Activated CD8-positive, alpha-beta memory T cell treated with anti-CD3 and anti-CD28 coated beads for 36 hours (primary cell): ENCODE data around the gene NUP62. TPM values are rescaled to one million over a fixed set of nuclear protein-coding genes. Genes with fewer than 3 reads are reported as not detected.

Experiments used
- CTCF ChIA-PET: fragments of 350-600 bp; sonication (Branson Sonifier 250); formaldehyde crosslinking; loops from one replicate; lab custom pipeline; 2021; ENCODE audit warnings: antibody characterized with exemption; lab: Charles Lee
- POLR2A ChIA-PET: fragments of 350-600 bp; sonication (Branson Sonifier 250); formaldehyde crosslinking; loops from one replicate; lab custom pipeline; 2021; ENCODE audit warnings: antibody characterized with exemption; lab: Charles Lee
- total RNA-seq, 2 experiments: library from RNA; stranded (reverse); gene quantifications; one replicate each; pipeline ENCODE4 v1.2.3, GENCODE V29; 2021

The NUP62 gene
- total RNA-seq, 2 experiments from 2014 or later, result 206 to 216 TPM

GRCh38 chr19:49912965-49913685 is 16.2 kb downstream of the NUP62 start:
- ChIA-PET POLR2A (interaction anchor here (0.8 kb wide), 1 partner anchor 26 kb away, joined by 3 read pairs; no protein-coding TSS in a partner anchor), CTCF (interaction anchor here (1.4 to 2.6 kb wide), 2 partner anchors 10 to 16 kb away, joined by 3 to 13 read pairs; partner anchors contain the start of genes ATF5 and NUP62)

DNA sequence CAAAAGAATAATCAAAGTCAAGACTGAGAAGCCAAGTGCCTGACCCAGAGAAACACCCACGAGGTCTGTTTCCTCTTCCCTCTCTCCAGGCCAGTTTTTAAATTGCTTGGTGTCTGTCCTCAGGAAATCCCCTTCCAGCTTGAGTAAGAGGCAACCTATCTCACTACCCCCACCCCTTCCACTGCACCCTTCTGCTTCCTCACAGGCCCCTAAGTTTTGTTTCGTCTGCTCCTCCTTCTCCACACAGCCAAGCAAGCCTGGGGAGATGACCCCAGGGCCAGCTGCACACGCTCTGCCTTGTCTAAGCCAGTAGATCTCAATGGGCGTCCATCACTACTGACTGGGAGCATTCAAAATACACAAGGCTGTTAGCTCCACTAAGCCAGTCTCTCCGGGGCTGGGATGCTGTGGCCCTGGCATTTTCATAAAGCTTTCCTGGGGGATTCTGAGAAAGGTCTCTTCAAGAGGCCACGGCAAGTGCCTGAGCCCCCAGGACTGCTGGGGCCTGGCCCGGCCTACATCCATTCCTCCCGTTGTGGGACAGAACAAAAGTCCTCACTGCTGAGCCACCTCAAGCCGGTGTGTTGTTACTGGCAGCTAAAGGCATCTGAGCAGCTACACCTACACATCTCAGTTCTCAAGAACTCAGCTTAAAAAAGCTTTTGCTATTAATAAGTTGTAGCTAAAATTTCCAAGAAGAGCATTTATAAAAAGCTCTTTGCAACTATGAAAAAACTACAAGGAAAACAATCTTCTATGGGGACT is 17.7 kb downstream of the NUP62 start:
- POLR2A ChIA-PET, result interaction anchor here (0.6 to 1.4 kb wide), 7 partner anchors 9 to 611 kb away, joined by 3 to 13 read pairs (median 7); partner anchors contain the start of genes ATF5, IL4I1 and NUP62
- CTCF ChIA-PET, result interaction anchor here (0.7 to 3.5 kb wide), 6 partner anchors 9 to 224 kb away, joined by 3 to 11 read pairs (median 6); no protein-coding TSS in a partner anchor

GRCh38 chr19:49910179-49910578 is 19.1 kb downstream of the NUP62 start:
- POLR2A ChIA-PET, result no interaction called here
- CTCF ChIA-PET, result interaction anchor here (0.9 to 3.5 kb wide), 3 partner anchors 10 to 27 kb away, joined by 3 to 11 read pairs (median 3); no protein-coding TSS in a partner anchor

DNA sequence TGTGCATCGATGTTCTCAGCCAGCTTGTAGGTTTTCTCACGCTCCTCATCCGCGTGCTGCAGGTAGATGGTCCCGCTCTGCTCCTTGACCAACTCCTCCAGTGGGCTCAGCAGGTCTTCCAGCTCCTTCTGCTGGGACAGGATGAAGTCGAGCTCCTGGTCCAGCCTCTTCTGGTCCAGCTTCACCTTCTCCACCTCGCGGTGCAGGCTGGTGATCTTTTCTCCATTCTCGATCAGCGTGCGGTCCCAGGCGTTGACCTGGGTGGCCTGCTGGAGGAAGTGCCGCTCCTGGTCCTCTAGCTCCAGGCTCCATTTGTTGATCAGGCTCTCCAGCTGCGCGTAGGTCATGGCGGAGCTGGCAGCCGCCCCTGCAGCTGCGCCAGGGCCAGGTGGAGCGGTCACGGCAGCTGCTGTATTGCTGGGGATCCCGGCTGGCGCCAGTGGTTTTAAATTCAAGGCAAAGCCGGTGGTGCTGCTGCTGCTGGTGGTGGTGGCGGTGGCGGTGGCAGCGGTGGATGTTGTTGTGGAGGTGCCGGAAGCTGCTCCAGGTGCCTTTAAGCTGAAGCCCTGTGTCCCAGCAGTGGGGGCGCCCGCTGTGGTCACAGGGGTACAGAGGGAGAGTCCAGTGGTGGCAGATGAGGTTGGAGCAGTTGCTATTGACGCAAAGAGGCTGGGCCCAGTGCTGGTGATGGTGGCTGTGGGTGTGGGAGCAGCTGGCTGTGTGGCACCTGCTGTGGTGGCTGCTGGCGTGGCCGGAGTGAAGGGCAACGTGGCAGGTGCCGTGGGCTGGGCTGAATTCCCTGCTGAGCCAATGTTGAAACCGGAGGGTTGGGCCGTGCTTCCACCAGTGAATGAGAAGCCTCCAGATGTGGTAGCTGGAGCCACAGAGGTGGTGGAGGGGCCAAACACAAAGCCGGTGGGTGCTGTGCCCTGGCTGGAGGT is 20.6 kb downstream of the NUP62 start:
- CTCF ChIA-PET, result interaction anchor here (3.5 kb wide), 1 partner anchor 14 kb away, joined by 11 read pairs; no protein-coding TSS in a partner anchor
- POLR2A ChIA-PET, result interaction anchor here (1.2 kb wide), 1 partner anchor 11 kb away, joined by 4 read pairs; no protein-coding TSS in a partner anchor

DNA sequence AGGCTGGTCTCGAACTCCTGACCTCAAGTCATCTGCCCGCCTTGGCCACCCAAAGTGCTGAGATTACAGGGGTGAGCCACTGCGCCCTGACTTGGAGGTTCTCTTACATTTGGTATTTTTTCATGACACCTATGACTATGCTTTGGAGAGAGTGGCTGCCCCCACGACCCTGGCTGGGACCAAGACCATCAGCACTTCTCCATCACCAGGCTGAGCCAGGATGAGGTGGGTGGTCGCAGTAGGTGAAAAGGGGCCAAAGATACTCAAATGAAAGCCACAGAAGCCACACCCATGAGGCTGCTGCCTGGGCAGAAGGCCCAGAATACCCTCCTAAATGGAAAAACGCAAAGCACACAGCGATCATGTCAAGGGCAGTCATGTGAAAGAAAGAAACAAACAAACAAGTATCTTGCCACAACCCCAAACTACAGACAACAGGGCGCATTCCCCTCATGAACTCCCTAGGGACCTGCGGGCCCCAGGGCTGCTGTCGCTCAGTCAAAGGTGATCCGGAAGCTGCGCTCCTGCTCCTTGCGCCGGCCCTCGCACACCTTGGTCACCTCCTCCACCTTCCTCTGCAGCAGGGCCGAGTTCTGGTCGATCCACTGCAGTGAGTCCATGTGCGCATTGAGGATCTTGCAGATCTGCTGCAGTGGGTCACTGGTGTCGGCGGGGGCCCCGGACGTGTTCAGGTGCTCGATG is 21.4 kb downstream of the NUP62 start:
- ChIA-PET POLR2A (interaction anchor here (1.2 kb wide), 1 partner anchor 10 kb away, joined by 4 read pairs; no protein-coding TSS in a partner anchor), CTCF (no interaction called here)

DNA sequence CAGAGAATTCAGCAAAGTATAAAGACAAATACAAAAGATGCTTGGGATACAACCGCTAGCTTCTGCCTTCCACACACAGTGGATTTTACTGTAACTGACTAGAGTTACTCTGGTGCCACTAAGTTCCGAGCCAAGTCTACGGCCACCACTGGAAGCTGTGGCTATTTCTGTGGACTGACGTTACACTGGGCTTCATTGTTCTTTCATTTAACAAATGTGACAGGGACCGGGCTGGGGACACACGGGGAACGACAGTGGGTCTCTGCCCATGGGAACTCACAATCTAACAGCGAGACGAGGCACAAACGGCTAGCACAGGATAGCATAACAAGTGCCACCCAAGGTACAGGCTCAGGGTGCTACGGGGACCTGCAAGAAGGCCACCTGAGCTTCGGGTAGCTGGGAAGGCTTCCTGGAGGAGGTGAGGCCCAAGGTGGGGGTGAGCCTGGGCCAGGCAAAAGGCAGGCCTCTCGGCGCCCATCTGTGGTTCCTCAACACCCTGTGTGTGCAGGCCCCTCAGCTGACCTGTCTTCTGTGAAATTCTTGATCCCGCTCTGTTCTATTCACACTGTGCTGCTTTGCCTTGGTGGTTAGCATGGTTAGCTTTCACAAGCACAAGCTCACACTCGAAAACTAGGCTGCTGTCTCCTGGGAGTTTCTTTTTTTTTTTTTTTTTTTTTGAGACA is 22.3 kb downstream of the NUP62 start:
- ChIA-PET CTCF (no interaction called here), POLR2A (interaction anchor here (1.1 kb wide), 1 partner anchor 12 kb away, joined by 3 read pairs; no protein-coding TSS in a partner anchor)

DNA sequence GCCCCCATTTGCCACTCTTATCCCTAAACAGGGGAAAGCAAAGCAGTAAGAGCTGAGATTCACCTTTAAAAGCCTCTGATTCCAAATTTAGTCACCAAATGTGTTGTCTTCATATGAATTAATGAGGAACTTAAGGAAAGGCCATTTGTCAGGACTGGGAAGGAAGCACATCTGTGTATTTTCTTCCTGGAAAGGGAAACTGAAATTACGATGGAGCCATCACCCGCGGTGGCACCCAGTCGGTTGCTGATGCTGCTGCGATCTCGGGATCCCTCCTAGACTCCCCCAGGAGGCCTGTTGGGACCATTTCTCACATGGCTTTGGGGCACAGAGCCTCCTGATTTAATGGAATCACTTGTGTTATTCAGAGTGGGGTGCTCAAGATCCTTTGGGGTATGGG is 25.2 kb downstream of the NUP62 start:
- POLR2A ChIA-PET, result no interaction called here
- CTCF ChIA-PET, result no interaction called here

GRCh38 chr19:49896863-49897621 is 32.3 kb downstream of the NUP62 start, which contains the start of gene IL4I1:
IL4I1 (minus strand) TSS chr19:49896887; CDS start chr19:49896160, 727 bp downstream.
- CTCF ChIA-PET, result interaction anchor here (0.6 to 1.3 kb wide), 3 partner anchors 15 to 166 kb away, joined by 3 to 5 read pairs (median 3); no protein-coding TSS in a partner anchor
- POLR2A ChIA-PET, result interaction anchor here (0.7 to 1.3 kb wide), 6 partner anchors 12 to 34 kb away, joined by 3 to 7 read pairs (median 4); partner anchors contain the start of genes AKT1S1, ATF5, NUP62 and TBC1D17

GRCh38 chr19:49895566-49896297 is 33.6 kb downstream of the NUP62 start:
- ChIA-PET POLR2A (interaction anchor here (1.0 to 2.5 kb wide), 3 partner anchors 28 to 34 kb away, joined by 3 to 12 read pairs (median 4); partner anchors contain the start of genes ATF5, NUP62 and PNKP), CTCF (interaction anchor here (1.3 to 1.6 kb wide), 2 partner anchors 10 to 15 kb away, joined by 3 to 11 read pairs; no protein-coding TSS in a partner anchor)

DNA sequence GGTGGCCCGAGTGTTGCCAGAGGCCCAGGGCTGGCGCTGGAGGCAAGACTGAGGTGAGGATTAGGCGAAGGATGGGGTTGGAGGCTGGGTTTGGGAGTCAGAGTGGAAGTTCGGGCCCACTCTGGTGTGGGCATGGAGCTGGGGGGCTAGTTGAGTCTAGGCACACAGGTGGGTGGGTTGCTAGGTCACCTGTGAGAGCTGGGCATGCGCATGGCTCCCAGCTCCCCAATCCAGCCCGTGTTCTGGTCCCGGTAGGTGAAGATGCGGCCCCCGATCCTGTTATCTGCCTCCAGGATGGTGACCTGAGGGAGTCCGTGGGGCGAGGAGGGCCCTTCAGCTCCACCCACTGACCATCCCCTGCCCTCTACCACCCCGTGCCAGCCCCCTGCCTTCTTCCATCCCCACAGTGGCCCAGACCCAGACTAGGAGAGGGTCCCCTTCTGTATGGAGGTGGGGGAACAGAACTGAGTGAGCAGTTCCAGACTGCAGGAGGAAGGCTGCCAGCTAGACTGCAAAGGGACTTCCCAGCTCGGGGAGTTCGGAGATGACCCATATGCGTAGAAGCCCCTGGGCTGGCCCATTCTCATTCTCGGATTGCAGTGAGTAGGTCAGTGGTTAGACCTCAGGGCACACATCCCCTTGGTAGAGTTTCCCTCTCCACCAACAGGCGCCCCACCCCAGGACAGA is 34.3 kb downstream of the NUP62 start:
- ChIA-PET CTCF (interaction anchor here (1.3 to 1.6 kb wide), 3 partner anchors 11 to 23 kb away, joined by 3 to 11 read pairs (median 3); no protein-coding TSS in a partner anchor), POLR2A (interaction anchor here (0.7 to 2.5 kb wide), 4 partner anchors 11 to 35 kb away, joined by 3 to 12 read pairs (median 4); partner anchors contain the start of genes ATF5, NUP62 and PNKP)

GRCh38 chr19:49894011-49894664 is 35.2 kb downstream of the NUP62 start:
- ChIA-PET CTCF (interaction anchor here (1.3 to 1.6 kb wide), 3 partner anchors 12 to 24 kb away, joined by 3 to 11 read pairs (median 3); no protein-coding TSS in a partner anchor), POLR2A (interaction anchor here (0.5 to 2.5 kb wide), 5 partner anchors 13 to 1630 kb away, joined by 3 to 12 read pairs (median 5); partner anchors contain the start of genes ATF5 and NUP62)

DNA sequence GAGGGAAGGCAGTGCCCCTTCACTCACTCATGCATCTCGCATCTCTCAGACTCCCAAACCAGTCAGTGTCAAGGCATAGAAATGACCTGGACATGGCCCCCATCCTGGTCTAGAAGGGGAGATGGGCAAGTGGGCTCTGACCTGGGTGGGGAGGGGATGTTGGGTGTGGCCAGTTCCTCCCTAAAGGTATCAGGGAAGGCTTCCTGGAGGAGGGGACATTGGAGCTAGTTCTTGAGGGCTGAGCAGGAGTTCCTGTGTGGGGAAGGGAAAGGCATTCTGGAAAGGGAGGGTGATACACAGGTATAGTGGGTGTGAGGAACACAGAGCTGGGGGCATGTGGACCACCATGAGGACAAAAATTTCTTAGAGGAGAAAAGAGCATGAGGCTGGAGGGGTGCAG is 36.6 kb downstream of the NUP62 start:
- CTCF ChIA-PET, result no interaction called here

DNA sequence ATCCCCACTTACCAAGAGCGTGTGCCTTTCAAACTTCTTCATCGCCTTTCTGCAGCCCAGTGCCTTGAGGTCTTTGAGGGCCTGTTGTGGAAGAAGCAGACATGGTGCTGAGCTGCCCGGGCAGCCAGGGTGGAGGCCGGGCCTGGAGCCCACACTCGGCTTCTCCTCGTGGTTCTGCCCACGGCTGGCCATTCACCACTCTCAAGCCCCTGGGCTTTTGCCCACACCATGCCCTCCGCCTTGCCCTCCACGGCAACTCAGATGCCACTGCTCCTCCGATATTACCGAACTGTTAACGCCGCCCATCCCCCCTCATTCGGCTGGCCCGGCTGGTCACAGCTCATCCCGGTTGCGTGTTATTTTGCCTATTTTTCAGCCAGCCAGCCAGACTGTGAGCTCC is 37.9 kb downstream of the NUP62 start:
- ChIA-PET CTCF (interaction anchor here (1.8 to 2.1 kb wide), 2 partner anchors 15 to 20 kb away, joined by 6 to 11 read pairs; partner anchors contain the start of genes AKT1S1 and TBC1D17), POLR2A (interaction anchor here (1.0 kb wide), 1 partner anchor 24 kb away, joined by 3 read pairs; the partner anchor contains the start of gene PNKP)

More for the DNA sequence above, 36.6 kb downstream of the NUP62 start:
- POLR2A ChIA-PET, result no interaction called here
